Panc1 (cell line): ENCODE results near the gene C17orf67. TPM values are rescaled to one million over a fixed set of nuclear protein-coding genes. Genes with fewer than 3 reads are reported as not detected.

Experiments used
- ATAC-seq: fragments of 200-7000 bp; cut with Tn5 transposase; 2 replicates; pipeline ENCODE4 v1.9.1; 2020; ENCODE audit warnings: mild to moderate bottlenecking, moderate library complexity
- BruUV-seq: library from RNA; stranded (reverse); fragments of 400-500 nt; replicated peaks from 2 replicates; lab custom pipeline; 2021; lab: Mats Ljungman, UMichigan
- CTCF ChIA-PET: fragments of 300-600 bp; sonication (Branson Sonifier 250); formaldehyde crosslinking; loops from one replicate; lab custom pipeline; 2022; ENCODE audit warnings: antibody characterized with exemption; lab: Charles Lee
- POLR2A ChIA-PET: fragments of 300-600 bp; sonication (Branson Sonifier 250); formaldehyde crosslinking; loops from one replicate; lab custom pipeline; 2022; ENCODE audit warnings: antibody characterized with exemption; lab: Charles Lee
- DNase-seq: peaks from one replicate; pipeline ENCODE4 v3.0.0-alpha.2; 2010; ENCODE audit warnings: low read depth, low spot score
- H3K27ac ChIP-seq: 2 replicates; pipeline ENCODE4 v1.5.1; 2011; ENCODE audit warnings: mild to moderate bottlenecking, low read length, inconsistent platforms
- H3K27me3 ChIP-seq: fragments of 200-500 bp; sonication (Bioruptor generic); 2 replicates; pipeline ENCODE4 v1.6.0; 2014; ENCODE audit warnings: low read length, inconsistent platforms; ENCODE audit not compliant: control insufficient read depth, insufficient read depth
- H3K36me3 ChIP-seq: fragments of 200-500 bp; sonication (Bioruptor generic); 2 replicates; pipeline ENCODE4 v1.5.1; 2014; ENCODE audit warnings: inconsistent platforms, mild to moderate bottlenecking, low read length, moderate library complexity; ENCODE audit not compliant: control insufficient read depth, insufficient read depth
- H3K4me1 ChIP-seq: 2 replicates; pipeline ENCODE4 v1.5.1; 2011; ENCODE audit warnings: inconsistent platforms, mild to moderate bottlenecking, low read length, moderate library complexity; ENCODE audit not compliant: control insufficient read depth, insufficient read depth
- H3K4me3 ChIP-seq, 2 experiments: 2 replicates each; pipeline ENCODE4 v1.5.1; 2011 to 2012; ENCODE audit warnings: low read depth in 2 of 2, low read length in 2 of 2, mild to moderate bottlenecking in 2 of 2, inconsistent platforms in 1 of 2, moderate library complexity in 1 of 2
- H3K9me3 ChIP-seq: fragments of 200-500 bp; sonication (Bioruptor generic); 2 replicates; pipeline ENCODE4 v1.5.1; 2014; ENCODE audit warnings: low read depth, mild to moderate bottlenecking, inconsistent platforms, low read length, moderate library complexity; ENCODE audit not compliant: control insufficient read depth, insufficient read depth
- POLR2AphosphoS5 ChIP-seq: IDR thresholded peaks from 2 replicates; pipeline ENCODE4 v1.6.1; 2012; ENCODE audit warnings: mild to moderate bottlenecking, low read depth, low read length, moderate library complexity
- SIN3A ChIP-seq: IDR thresholded peaks from 2 replicates; pipeline ENCODE4 v1.6.1; 2012; ENCODE audit warnings: low read depth, mild to moderate bottlenecking, low read length, moderate library complexity, borderline replicate concordance; ENCODE audit not compliant: insufficient read depth
- TCF7L2 ChIP-seq: IDR thresholded peaks from 2 replicates; pipeline ENCODE4 v1.6.1; 2011; ENCODE audit warnings: mild to moderate bottlenecking, low read depth, low read length, inconsistent platforms
- in situ Hi-C: cut with HindIII; loops from 2 replicates; pipeline ENCODE4 v1.10.0; 2016; ENCODE audit warnings: low sequenced_read_pairs, low pct_unique_long_range_greater_than_20kb
- intact Hi-C: fragments of 100-400 bp; cut with micrococcal nuclease; formaldehyde crosslinking; loops from one replicate; pipeline ENCODE4 v1.10.0; 2022; ENCODE audit not compliant: unreplicated experiment
- total RNA-seq: library from RNA; stranded (reverse); gene quantifications from one replicate; pipeline ENCODE4 v1.2.1, GENCODE V29; 2021; ENCODE audit not compliant: unreplicated experiment
- TF ChIP-seq, protein P1 (sequence below), 2 experiments: IDR thresholded peaks; 2 replicates each; pipeline ENCODE4 v1.6.1; 2011 to 2012; ENCODE audit warnings: low read depth in 2 of 2, control low read depth in 1 of 2, low read length in 1 of 2, mild to moderate bottlenecking in 1 of 2, moderate library complexity in 1 of 2; ENCODE audit not compliant: insufficient read depth in 1 of 2
- TF ChIP-seq, protein P2 (sequence below): fragments of 450-650 bp; IDR thresholded peaks from 2 replicates; pipeline ENCODE4 v1.5.1; 2017; ENCODE audit warnings: mild to moderate bottlenecking

C17orf67 gene
- total RNA-seq, 1 experiment from 2014 or later: 3.4 TPM

DNA sequence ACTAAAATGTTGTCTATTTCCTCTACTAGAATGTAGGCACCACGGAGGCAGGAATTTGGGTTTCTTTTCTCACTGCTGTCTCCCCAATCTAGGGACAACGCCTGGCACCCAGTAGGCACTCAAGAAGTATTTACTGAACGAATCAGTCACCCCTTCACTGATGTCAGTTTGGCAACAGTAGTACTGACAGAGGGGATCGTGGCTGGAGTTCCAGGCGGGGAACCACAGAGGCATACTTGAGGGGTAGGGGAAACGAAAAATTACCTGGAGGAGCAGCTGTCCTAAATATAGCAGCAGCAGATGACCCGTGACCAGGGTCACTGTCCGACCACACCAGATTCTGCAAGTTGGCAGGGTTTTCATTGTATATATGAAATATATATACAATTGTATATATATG lies 46.9 kb upstream of the C17orf67 start:
- no TSS peak for BruUV-seq
- Histone ChIP-seq H3K4me3 (no peak overlapping the region), H3K36me3 (no peaks in the 10 kb centered on the region), H3K27me3 (no peaks in the 10 kb centered on the region), H3K27ac (no peak overlapping the region), H3K4me1 (no peaks in the 10 kb centered on the region), H3K9me3 (no peaks in the 10 kb centered on the region)
- DNase-seq (no peak), ATAC-seq (no peak)
- ChIA-PET POLR2A (no interaction called here), CTCF (no interaction called here)
- in situ Hi-C loops: no loop called here
- intact Hi-C loops: no loop called here
- TF ChIP-seq, protein P1, sequence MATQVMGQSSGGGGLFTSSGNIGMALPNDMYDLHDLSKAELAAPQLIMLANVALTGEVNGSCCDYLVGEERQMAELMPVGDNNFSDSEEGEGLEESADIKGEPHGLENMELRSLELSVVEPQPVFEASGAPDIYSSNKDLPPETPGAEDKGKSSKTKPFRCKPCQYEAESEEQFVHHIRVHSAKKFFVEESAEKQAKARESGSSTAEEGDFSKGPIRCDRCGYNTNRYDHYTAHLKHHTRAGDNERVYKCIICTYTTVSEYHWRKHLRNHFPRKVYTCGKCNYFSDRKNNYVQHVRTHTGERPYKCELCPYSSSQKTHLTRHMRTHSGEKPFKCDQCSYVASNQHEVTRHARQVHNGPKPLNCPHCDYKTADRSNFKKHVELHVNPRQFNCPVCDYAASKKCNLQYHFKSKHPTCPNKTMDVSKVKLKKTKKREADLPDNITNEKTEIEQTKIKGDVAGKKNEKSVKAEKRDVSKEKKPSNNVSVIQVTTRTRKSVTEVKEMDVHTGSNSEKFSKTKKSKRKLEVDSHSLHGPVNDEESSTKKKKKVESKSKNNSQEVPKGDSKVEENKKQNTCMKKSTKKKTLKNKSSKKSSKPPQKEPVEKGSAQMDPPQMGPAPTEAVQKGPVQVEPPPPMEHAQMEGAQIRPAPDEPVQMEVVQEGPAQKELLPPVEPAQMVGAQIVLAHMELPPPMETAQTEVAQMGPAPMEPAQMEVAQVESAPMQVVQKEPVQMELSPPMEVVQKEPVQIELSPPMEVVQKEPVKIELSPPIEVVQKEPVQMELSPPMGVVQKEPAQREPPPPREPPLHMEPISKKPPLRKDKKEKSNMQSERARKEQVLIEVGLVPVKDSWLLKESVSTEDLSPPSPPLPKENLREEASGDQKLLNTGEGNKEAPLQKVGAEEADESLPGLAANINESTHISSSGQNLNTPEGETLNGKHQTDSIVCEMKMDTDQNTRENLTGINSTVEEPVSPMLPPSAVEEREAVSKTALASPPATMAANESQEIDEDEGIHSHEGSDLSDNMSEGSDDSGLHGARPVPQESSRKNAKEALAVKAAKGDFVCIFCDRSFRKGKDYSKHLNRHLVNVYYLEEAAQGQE (IDR thresholded peaks at IDR 0.05; ENCODE audit: insufficient read depth in 1 of 2, low read depth in 2 of 2, low read length in 1 of 2): no peak
- TF ChIP-seq, protein P2, sequence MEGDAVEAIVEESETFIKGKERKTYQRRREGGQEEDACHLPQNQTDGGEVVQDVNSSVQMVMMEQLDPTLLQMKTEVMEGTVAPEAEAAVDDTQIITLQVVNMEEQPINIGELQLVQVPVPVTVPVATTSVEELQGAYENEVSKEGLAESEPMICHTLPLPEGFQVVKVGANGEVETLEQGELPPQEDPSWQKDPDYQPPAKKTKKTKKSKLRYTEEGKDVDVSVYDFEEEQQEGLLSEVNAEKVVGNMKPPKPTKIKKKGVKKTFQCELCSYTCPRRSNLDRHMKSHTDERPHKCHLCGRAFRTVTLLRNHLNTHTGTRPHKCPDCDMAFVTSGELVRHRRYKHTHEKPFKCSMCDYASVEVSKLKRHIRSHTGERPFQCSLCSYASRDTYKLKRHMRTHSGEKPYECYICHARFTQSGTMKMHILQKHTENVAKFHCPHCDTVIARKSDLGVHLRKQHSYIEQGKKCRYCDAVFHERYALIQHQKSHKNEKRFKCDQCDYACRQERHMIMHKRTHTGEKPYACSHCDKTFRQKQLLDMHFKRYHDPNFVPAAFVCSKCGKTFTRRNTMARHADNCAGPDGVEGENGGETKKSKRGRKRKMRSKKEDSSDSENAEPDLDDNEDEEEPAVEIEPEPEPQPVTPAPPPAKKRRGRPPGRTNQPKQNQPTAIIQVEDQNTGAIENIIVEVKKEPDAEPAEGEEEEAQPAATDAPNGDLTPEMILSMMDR: no peak
- no peak for TF ChIP-seq TCF7L2
- TF ChIP-seq SIN3A: no peak
- no peak for TF ChIP-seq POLR2AphosphoS5

DNA sequence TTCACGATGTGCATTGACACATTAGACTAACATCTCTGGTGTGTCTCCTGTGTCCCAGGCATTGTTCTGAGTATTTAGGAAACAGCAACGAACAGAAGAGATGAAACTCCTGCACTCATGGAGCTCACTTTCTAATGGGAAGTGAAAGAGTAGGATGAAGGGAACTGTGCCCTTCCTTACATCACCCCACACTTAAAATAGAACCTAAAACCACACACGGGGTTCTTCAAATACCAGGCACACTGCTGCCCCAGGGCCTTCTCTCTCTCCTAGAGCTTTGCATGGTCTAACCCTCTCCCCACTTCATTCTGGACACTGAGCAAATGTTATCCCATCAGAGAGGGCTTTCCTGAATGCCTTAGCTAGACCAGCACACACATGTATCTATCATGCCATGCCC lies 46.4 kb upstream of the C17orf67 start:
- no peak for DNase-seq
- Histone ChIP-seq H3K9me3 (no peaks in the 10 kb centered on the region), H3K36me3 (no peaks in the 10 kb centered on the region), H3K27me3 (no peaks in the 10 kb centered on the region), H3K4me3 (no peak overlapping the region), H3K4me1 (no peaks in the 10 kb centered on the region), H3K27ac (no peak overlapping the region)
- 0 out of 2 replicates have a peak, but pooled peaks have one; percentile 9 for ATAC-seq
- no TSS peak for BruUV-seq
- CTCF ChIA-PET: no interaction called here
- POLR2A ChIA-PET: no interaction called here
- in situ Hi-C loops (no loop called here), intact Hi-C loops (no loop called here)
- TF ChIP-seq SIN3A: no peak
- TF ChIP-seq, protein P1 (IDR thresholded peaks at IDR 0.05; ENCODE audit: insufficient read depth in 1 of 2, low read depth in 2 of 2, low read length in 1 of 2): no peak
- no peak for TF ChIP-seq POLR2AphosphoS5
- no peak for TF ChIP-seq TCF7L2
- TF ChIP-seq, protein P2: no peak
